22Rv1 (cell line): ENCODE measurements around the gene PDE10A.

ENCODE experiments used
- ZFX ChIP-seq: fragments of 450-650 bp; IDR thresholded peaks from 2 replicates; pipeline ENCODE4 v1.6.1; 2017; ENCODE audit warnings: antibody characterized with exemption, borderline replicate concordance
- TF ChIP-seq, protein P1 (sequence below): fragments of 450-650 bp; IDR thresholded peaks from 2 replicates; pipeline ENCODE4 v1.5.1; 2017; ENCODE audit warnings: mild to moderate bottlenecking

DNA sequence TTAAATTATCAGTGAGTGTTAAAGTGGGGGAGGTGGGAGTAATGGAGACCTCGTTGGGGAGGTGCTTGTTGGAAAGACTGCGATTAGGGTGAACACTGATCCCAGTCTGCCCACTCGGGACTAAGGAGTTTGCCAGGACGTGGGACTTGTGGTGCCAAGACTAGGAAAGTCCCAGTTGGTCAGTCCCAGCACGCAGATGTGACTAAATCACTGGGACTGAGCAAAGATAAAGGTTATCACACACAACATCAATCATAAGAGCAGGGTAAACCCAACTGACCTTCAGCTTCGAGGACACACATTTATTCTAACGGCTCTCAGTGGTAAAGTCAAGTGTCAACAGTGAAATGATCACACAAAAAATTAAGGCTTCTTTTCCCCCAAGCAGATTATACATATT is 45.5 kb downstream of the PDE10A start:
- TF ChIP-seq, protein P1, sequence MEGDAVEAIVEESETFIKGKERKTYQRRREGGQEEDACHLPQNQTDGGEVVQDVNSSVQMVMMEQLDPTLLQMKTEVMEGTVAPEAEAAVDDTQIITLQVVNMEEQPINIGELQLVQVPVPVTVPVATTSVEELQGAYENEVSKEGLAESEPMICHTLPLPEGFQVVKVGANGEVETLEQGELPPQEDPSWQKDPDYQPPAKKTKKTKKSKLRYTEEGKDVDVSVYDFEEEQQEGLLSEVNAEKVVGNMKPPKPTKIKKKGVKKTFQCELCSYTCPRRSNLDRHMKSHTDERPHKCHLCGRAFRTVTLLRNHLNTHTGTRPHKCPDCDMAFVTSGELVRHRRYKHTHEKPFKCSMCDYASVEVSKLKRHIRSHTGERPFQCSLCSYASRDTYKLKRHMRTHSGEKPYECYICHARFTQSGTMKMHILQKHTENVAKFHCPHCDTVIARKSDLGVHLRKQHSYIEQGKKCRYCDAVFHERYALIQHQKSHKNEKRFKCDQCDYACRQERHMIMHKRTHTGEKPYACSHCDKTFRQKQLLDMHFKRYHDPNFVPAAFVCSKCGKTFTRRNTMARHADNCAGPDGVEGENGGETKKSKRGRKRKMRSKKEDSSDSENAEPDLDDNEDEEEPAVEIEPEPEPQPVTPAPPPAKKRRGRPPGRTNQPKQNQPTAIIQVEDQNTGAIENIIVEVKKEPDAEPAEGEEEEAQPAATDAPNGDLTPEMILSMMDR, result no peak
- TF ChIP-seq ZFX, result no peak
